PC-3 (cell line): ENCODE results near the gene TBX1.

ENCODE experiments used
- EZH2phosphoT487 ChIP-seq: fragments of 300-600 bp; sonication (generic); IDR thresholded peaks from 2 replicates; pipeline ENCODE4 v1.6.1; 2018; ENCODE audit warnings: mild to moderate bottlenecking, antibody characterized with exemption, low read length, borderline replicate concordance
- TF ChIP-seq, protein P1 (sequence below): fragments of 300-600 bp; sonication (generic); conservative IDR thresholded peaks from 2 replicates; pipeline ENCODE4 v1.5.1; 2017; ENCODE audit warnings: antibody characterized with exemption, low read depth, mild to moderate bottlenecking, low read length

DNA sequence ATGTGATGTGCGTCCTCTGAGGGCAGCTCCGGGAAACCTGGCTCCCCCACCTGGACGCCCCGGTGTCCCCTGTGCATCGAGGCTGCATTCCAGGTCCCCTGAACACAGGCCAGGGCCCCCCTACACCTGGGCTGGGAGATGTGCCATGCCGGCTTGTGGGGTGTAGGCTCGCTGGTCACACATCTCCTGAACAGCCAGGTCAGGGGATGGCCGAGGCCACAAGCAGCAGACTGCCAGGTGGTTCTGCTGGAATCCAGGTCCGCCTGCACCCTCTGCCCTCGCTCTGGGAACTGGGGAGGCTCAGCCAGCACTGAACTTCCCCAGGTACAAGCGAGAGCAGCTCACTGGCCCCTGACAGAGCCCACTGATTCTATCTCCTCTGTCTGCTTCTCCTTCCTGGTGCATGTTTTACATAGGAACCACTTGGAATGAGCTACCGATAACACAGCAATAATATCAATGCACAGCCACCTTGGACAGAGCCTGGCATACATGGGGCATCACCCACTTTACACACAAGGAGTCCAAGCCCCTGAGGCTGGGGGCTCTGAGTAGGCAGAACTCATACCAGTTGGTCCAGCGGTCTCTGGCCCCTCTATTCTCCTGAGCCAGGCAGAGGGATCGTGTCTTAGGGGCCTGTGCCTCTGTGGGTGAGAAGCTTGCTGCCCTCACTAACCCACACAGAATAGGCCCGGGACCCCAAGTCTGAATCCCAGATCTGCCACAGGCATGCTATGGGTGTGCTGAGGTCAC lies 46.8 kb downstream of the TBX1 start:
- TF ChIP-seq EZH2phosphoT487: no peak
- TF ChIP-seq, protein P1, sequence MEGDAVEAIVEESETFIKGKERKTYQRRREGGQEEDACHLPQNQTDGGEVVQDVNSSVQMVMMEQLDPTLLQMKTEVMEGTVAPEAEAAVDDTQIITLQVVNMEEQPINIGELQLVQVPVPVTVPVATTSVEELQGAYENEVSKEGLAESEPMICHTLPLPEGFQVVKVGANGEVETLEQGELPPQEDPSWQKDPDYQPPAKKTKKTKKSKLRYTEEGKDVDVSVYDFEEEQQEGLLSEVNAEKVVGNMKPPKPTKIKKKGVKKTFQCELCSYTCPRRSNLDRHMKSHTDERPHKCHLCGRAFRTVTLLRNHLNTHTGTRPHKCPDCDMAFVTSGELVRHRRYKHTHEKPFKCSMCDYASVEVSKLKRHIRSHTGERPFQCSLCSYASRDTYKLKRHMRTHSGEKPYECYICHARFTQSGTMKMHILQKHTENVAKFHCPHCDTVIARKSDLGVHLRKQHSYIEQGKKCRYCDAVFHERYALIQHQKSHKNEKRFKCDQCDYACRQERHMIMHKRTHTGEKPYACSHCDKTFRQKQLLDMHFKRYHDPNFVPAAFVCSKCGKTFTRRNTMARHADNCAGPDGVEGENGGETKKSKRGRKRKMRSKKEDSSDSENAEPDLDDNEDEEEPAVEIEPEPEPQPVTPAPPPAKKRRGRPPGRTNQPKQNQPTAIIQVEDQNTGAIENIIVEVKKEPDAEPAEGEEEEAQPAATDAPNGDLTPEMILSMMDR: no peak
